Neural progenitor cell (in vitro differentiated cells): ENCODE data around the gene RAB3GAP2. TPM values are rescaled to one million over a fixed set of nuclear protein-coding genes. Genes with fewer than 3 reads are reported as not detected.
A peak's percentile ranks its signal among the peaks of the same experiment; 100 is the strongest.

ENCODE experiments used
- DNase-seq: peaks from one replicate; pipeline ENCODE4 v3.0.0-alpha.2; 2016; ENCODE audit warnings: low spot score
- H2AFZ ChIP-seq: fragments of 200-600 bp; sonication (generic); replicated peaks from 2 replicates; pipeline ENCODE4 v1.6.1; 2016; ENCODE audit warnings: antibody characterized with exemption
- H3F3A ChIP-seq: fragments of 200-600 bp; sonication (generic); 2 replicates; pipeline ENCODE4 v1.6.1; 2016; ENCODE audit warnings: antibody characterized with exemption, low read depth
- H3K27ac ChIP-seq: fragments of 200-600 bp; sonication (generic); 2 replicates; pipeline ENCODE4 v1.5.1; 2016; ENCODE audit warnings: mild to moderate bottlenecking
- H3K27me3 ChIP-seq: fragments of 200-600 bp; sonication (generic); 2 replicates; pipeline ENCODE4 v1.6.1; 2016; ENCODE audit warnings: mild to moderate bottlenecking, moderate library complexity
- H3K36me3 ChIP-seq: fragments of 200-600 bp; sonication (generic); 2 replicates; pipeline ENCODE4 v1.5.1; 2016
- H3K4me1 ChIP-seq: fragments of 200-600 bp; sonication (generic); 2 replicates; pipeline ENCODE4 v1.6.1; 2016; ENCODE audit warnings: mixed run types
- H3K4me2 ChIP-seq: fragments of 200-600 bp; sonication (generic); 2 replicates; pipeline ENCODE4 v1.6.1; 2016
- H3K4me3 ChIP-seq: fragments of 200-600 bp; sonication (generic); 2 replicates; pipeline ENCODE4 v1.5.1; 2016
- H3K79me2 ChIP-seq: fragments of 200-600 bp; sonication (generic); 2 replicates; pipeline ENCODE4 v1.6.1; 2016; ENCODE audit warnings: low read depth
- H3K9ac ChIP-seq: fragments of 200-600 bp; sonication (generic); 2 replicates; pipeline ENCODE4 v1.6.1; 2016
- H3K9me3 ChIP-seq: fragments of 200-600 bp; sonication (generic); 2 replicates; pipeline ENCODE4 v1.5.1; 2016; ENCODE audit warnings: low read depth
- H4K20me1 ChIP-seq: fragments of 200-600 bp; sonication (generic); 2 replicates; pipeline ENCODE4 v1.6.1; 2016; ENCODE audit warnings: low read depth
- H3K27ac Mint-ChIP-seq: 3 replicates; pipeline ENCODE4 v1.8.0; 2021; ENCODE audit warnings: mixed read lengths
- H3K27me3 Mint-ChIP-seq: 2 replicates; pipeline ENCODE4 v1.8.0; 2022; ENCODE audit warnings: low read depth, mild to moderate bottlenecking, inconsistent platforms, moderate library complexity, mixed read lengths; ENCODE audit not compliant: insufficient read depth
- H3K36me3 Mint-ChIP-seq: 3 replicates; pipeline ENCODE4 v1.8.0; 2021; ENCODE audit warnings: mixed read lengths
- H3K4me1 Mint-ChIP-seq: 3 replicates; pipeline ENCODE4 v1.8.0; 2021; ENCODE audit warnings: mixed read lengths
- H3K4me3 Mint-ChIP-seq: 3 replicates; pipeline ENCODE4 v1.8.0; 2021; ENCODE audit warnings: mild to moderate bottlenecking, moderate library complexity, mixed read lengths
- H3K9me3 Mint-ChIP-seq: 3 replicates; pipeline ENCODE4 v1.8.0; 2020; ENCODE audit warnings: mixed read lengths
- CTCF ChIP-seq: fragments of 200-600 bp; sonication (generic); IDR thresholded peaks from 2 replicates; pipeline ENCODE4 v1.5.1; 2017; ENCODE audit warnings: antibody characterized with exemption, mild to moderate bottlenecking
- EZH2 ChIP-seq: fragments of 200-600 bp; sonication (generic); IDR thresholded peaks from 2 replicates; pipeline ENCODE4 v1.6.1; 2017; ENCODE audit warnings: antibody characterized with exemption, mild to moderate bottlenecking, moderate library complexity
- EZH2phosphoT487 ChIP-seq: fragments of 200-600 bp; sonication (generic); IDR thresholded peaks from 2 replicates; pipeline ENCODE4 v1.6.1; 2017; ENCODE audit warnings: antibody characterized with exemption
- total RNA-seq: library from RNA; depleted of rRNA; stranded (reverse); fragments of >200 nt; gene quantifications from 2 replicates; pipeline ENCODE4 v1.2.3, GENCODE V29; 2015; ENCODE audit warnings: low replicate concordance

RAB3GAP2 gene
- total RNA-seq, 1 donor from 2014 or later = 36.4 TPM

- H3K27ac ChIP-seq = no peak overlapping the region
- no peaks in the 10 kb centered on the region for H3K9me3 ChIP-seq
- H3K36me3 ChIP-seq = no peaks in the 10 kb centered on the region
- TF ChIP-seq CTCF (no peak), EZH2phosphoT487 (no peak), EZH2 (no peak)
- H3K4me1 ChIP-seq = peaks cover under 1% of the 10 kb centered on the region
- no peak overlapping the region for H3K9ac ChIP-seq
- H3K4me3 ChIP-seq = no peak overlapping the region
- no peaks in the 10 kb centered on the region for H3K79me2 ChIP-seq
- no peak overlapping the region for H2AFZ ChIP-seq
- H3K27me3 Mint-ChIP-seq = peaks cover 2% of the 10 kb centered on the region
- H3K9me3 Mint-ChIP-seq = no peaks in the 10 kb centered on the region
- H3K27me3 ChIP-seq = no peaks in the 10 kb centered on the region
- H3K36me3 Mint-ChIP-seq = no peaks in the 10 kb centered on the region
- no peak overlapping the region for H3K4me2 ChIP-seq
- H3K27ac Mint-ChIP-seq = peak overlapping the region; percentile 30
- no peaks in the 10 kb centered on the region for H4K20me1 ChIP-seq
- DNase-seq = no peak
- no peaks in the 10 kb centered on the region for H3F3A ChIP-seq
- H3K4me3 Mint-ChIP-seq = no peak overlapping the region
- peaks cover 1% of the 10 kb centered on the region for H3K4me1 Mint-ChIP-seq
Observed at GRCh38 chr1:220318673-220319072, 46.4 kb upstream of the RAB3GAP2 start.

- H3K9me3 ChIP-seq = no peaks in the 10 kb centered on the region
- H3K27me3 Mint-ChIP-seq = peaks cover 6% of the 10 kb centered on the region
- no peak overlapping the region for H3K27ac ChIP-seq
- H3F3A ChIP-seq = no peaks in the 10 kb centered on the region
- no peak overlapping the region for H2AFZ ChIP-seq
- H3K4me1 ChIP-seq = peaks cover 4% of the 10 kb centered on the region
- H3K4me3 Mint-ChIP-seq = no peak overlapping the region
- H3K27ac Mint-ChIP-seq = no peak overlapping the region
- H3K9me3 Mint-ChIP-seq = no peaks in the 10 kb centered on the region
- H3K4me3 ChIP-seq = no peak overlapping the region
- H3K36me3 Mint-ChIP-seq = no peaks in the 10 kb centered on the region
- H3K4me1 Mint-ChIP-seq = peaks cover 3% of the 10 kb centered on the region
- H3K4me2 ChIP-seq = no peak overlapping the region
- no peak for TF ChIP-seq EZH2phosphoT487
- no peak for TF ChIP-seq CTCF
- no peak for TF ChIP-seq EZH2
- no peak for DNase-seq
- no peaks in the 10 kb centered on the region for H4K20me1 ChIP-seq
- H3K27me3 ChIP-seq = no peaks in the 10 kb centered on the region
- H3K36me3 ChIP-seq = no peaks in the 10 kb centered on the region
- H3K79me2 ChIP-seq = no peaks in the 10 kb centered on the region
- H3K9ac ChIP-seq = no peak overlapping the region
Observed at GRCh38 chr1:220317161-220317560, 44.9 kb upstream of the RAB3GAP2 start.

- Mint-ChIP-seq H3K36me3 (no peaks in the 10 kb centered on the region), H3K9me3 (no peaks in the 10 kb centered on the region), H3K4me3 (no peak overlapping the region), H3K27me3 (peaks cover 6% of the 10 kb centered on the region), H3K27ac (no peak overlapping the region), H3K4me1 (peaks cover 3% of the 10 kb centered on the region)
- DNase-seq = no peak
- Histone ChIP-seq H3K27me3 (no peaks in the 10 kb centered on the region), H3K4me2 (no peak overlapping the region), H4K20me1 (no peaks in the 10 kb centered on the region), H3K9ac (no peak overlapping the region), H3K27ac (no peak overlapping the region), H3K4me3 (no peak overlapping the region), H2AFZ (no peak overlapping the region), H3K9me3 (no peaks in the 10 kb centered on the region), H3K36me3 (no peaks in the 10 kb centered on the region), H3K79me2 (no peaks in the 10 kb centered on the region), H3F3A (no peaks in the 10 kb centered on the region), H3K4me1 (peaks cover 4% of the 10 kb centered on the region)
- TF ChIP-seq EZH2phosphoT487 (no peak), EZH2 (no peak), CTCF (no peak)
Observed at GRCh38 chr1:220316305-220316704, 44.1 kb upstream of the RAB3GAP2 start.
